ENCODE results near the gene PSMA4.
"Not testable (repeated sequence)": the region's sequence is repeated elsewhere in the genome, so short reads cannot be mapped to it uniquely, and the experiment has no call there.

PSMA4 gene

GRCh38 chr15:78540141-78540870, at the start of gene PSMA4:
PSMA4 (plus strand) TSS chr15:78540444; CDS start chr15:78541928, 1,484 bp downstream.
- peak; percentile 70 for DNase-seq (ENCODE audit: low read depth)

- DNase-seq (ENCODE audit: low read depth): peak; percentile 26
These were observed 47.4 kb upstream of the PSMA4 start for GRCh38 chr15:78492872-78493271.

GRCh38 chr15:78501857-78502256, 38.4 kb upstream of the PSMA4 start:
- no peak for DNase-seq (ENCODE audit: low read depth)

- no peak for DNase-seq (ENCODE audit: low read depth)
These were observed 37.6 kb upstream of the PSMA4 start for GRCh38 chr15:78502641-78503040.

- DNase-seq (ENCODE audit: low read depth): peak; percentile 92
These were observed 33.0 kb upstream of the PSMA4 start, which contains the start of gene HYKK for GRCh38 chr15:78506971-78507830. HYKK (plus strand) TSS chr15:78507577; CDS start chr15:78513089, 5,512 bp downstream.

GRCh38 chr15:78507831-78508160, 32.4 kb upstream of the PSMA4 start:
- DNase-seq (ENCODE audit: low read depth): no peak

GRCh38 chr15:78508272-78508671, 32.0 kb upstream of the PSMA4 start:
- no peak for DNase-seq (ENCODE audit: low read depth)

- DNase-seq (ENCODE audit: low read depth): no peak
These were observed 30.4 kb upstream of the PSMA4 start for GRCh38 chr15:78509726-78510312.

GRCh38 chr15:78520035-78520434, 20.2 kb upstream of the PSMA4 start:
- DNase-seq (ENCODE audit: low read depth): not testable (repeated sequence)

- DNase-seq (ENCODE audit: low read depth): no peak
These were observed 16.0 kb upstream of the PSMA4 start for GRCh38 chr15:78524230-78524629.

GRCh38 chr15:78527325-78527724, 12.9 kb upstream of the PSMA4 start:
- no peak for DNase-seq (ENCODE audit: low read depth)

GRCh38 chr15:78533331-78533730, 6.9 kb upstream of the PSMA4 start:
- no peak for DNase-seq (ENCODE audit: low read depth)

GRCh38 chr15:78536134-78536533, 4.1 kb upstream of the PSMA4 start:
- DNase-seq (ENCODE audit: low read depth): no peak

- peak; percentile 53 for DNase-seq (ENCODE audit: low read depth)
These were observed 2.9 kb upstream of the PSMA4 start for GRCh38 chr15:78537266-78537905.

- DNase-seq (ENCODE audit: low read depth): no peak
These were observed 1.9 kb upstream of the PSMA4 start for GRCh38 chr15:78538358-78538757.

- DNase-seq (ENCODE audit: low read depth): not testable (repeated sequence)
These were observed 642 bp upstream of the PSMA4 start for GRCh38 chr15:78539464-78540140.

GRCh38 chr15:78540871-78541743, 863 bp downstream of the PSMA4 start:
- no peak for DNase-seq (ENCODE audit: low read depth)

- no peak for DNase-seq (ENCODE audit: low read depth)
These were observed 1.4 kb downstream of the PSMA4 start for GRCh38 chr15:78541744-78542034.

GRCh38 chr15:78542647-78543046, 2.4 kb downstream of the PSMA4 start:
- DNase-seq (ENCODE audit: low read depth): no peak

- no peak for DNase-seq (ENCODE audit: low read depth)
These were observed 9.9 kb downstream of the PSMA4 start for GRCh38 chr15:78550194-78550593.

GRCh38 chr15:78550815-78551214, 10.6 kb downstream of the PSMA4 start:
- DNase-seq (ENCODE audit: low read depth): no peak
